GM19240 (cell line): Measurements from ENCODE around the gene ZNF282.

Experiments used
- DNase-seq: peaks from one replicate; pipeline ENCODE4 v3.0.0; 2011; ENCODE audit warnings: low spot score; ENCODE audit not compliant: insufficient read length

Gene ZNF282

DNA sequence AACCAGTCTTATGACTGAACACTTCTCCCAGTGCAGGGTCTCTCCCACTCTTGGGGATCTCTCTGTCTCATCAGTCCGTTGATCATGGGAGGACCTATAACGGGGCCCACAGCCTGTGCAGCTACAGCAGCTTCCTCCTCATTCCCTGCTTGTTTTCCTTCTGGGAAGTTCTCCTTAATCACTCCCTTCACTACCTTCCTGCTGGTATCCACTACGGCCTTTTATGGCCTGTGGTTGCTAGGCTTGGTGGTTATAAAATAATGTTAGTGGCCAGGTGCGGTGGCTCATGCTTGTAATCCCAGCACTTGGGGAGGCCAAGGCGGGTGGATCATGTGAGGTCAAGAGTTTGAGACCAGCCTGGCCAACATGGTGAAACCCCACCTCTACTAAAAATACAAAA lies 3.5 kb upstream of the ZNF282 start:
- no peak for DNase-seq

DNA sequence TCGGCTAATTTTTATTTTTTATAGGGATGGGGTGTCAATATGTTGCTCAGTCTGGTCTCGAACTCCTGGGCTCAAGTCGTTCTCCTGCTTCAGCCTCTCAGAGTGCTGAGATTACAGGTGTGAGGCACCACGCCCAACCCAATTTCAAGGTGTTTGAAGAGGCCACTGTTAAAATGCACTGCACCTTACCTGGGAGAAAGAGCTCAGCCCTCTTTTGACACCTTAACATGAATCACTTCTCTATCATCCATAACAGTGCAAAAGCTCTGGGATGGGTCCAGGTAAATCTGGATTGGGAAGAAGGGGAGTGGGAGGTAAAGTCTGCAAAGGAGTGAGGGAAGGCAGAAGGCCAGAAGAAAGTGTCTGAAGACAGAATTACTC lies 557 bp upstream of the ZNF282 start:
- no peak for DNase-seq

DNA sequence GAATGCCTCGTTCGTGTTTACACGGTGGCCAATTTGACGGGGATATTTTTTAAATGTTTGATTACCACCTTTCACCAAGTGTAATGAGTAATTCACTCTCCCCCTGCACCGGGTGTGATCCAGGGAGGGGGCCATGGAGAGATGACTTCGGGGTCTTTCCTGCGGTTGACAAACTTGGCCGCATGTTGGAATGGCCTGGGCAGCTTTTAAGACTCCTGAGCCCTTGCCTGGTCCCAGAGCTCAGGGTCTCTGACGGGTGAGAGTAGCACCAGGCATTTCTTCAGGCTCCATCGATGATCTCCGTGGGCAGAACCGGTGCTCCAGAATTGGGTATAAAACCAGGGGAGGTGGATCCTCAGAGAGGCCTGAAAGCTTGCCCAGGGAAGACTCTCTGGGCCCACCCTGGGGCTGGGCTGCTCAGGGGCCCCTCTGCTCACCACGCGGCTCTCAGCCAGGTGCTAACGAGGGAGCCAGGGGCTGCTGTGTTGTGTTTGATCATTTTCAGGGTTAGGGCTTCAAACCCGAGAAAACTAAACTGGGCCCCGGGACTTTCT lies 882 bp downstream of the ZNF282 start:
- DNase-seq = no peak

DNA sequence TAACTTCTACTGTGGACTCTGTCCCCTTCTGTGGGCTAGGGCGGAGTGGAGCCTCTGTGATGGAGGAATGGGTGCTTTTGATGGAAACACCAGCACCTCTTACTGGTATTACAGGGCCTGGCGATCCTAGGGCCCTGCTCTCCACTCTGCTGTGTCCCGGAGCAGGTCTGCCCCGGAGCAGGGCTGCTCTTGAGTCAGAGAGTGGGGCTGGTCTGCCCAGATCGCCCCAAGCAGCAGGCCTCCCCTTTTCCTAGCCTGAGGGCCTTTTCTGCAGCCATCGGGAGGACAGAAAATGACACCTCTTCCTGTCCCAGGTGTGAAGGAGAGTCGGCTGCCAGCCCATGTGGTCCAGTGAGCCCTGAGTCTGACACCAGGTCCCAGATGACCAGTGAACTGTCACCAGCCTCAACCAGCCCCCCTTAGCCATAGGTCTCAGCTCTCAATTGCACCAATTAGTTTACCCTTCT lies 1.4 kb downstream of the ZNF282 start:
- no peak for DNase-seq

DNA sequence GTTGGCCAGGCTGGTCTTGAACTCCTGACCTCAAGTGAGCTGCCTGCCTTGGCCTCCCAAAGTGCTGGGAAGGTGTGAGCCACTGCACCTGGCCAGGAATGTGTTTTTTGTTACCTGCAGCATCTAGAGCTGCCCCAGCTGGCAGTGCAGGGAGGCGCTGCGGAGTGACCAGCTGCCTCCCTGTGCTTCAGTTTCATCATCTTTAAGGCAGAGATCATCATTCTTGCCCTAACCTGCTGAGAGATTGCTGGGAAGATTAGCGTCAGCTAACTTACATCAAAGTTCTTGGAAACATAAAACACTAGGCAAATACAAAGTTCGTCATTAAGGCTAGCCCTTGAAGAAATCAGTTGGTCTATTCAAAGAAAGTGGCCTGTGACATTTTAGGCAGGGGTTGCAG lies 2.3 kb downstream of the ZNF282 start:
- DNase-seq = no peak

DNA sequence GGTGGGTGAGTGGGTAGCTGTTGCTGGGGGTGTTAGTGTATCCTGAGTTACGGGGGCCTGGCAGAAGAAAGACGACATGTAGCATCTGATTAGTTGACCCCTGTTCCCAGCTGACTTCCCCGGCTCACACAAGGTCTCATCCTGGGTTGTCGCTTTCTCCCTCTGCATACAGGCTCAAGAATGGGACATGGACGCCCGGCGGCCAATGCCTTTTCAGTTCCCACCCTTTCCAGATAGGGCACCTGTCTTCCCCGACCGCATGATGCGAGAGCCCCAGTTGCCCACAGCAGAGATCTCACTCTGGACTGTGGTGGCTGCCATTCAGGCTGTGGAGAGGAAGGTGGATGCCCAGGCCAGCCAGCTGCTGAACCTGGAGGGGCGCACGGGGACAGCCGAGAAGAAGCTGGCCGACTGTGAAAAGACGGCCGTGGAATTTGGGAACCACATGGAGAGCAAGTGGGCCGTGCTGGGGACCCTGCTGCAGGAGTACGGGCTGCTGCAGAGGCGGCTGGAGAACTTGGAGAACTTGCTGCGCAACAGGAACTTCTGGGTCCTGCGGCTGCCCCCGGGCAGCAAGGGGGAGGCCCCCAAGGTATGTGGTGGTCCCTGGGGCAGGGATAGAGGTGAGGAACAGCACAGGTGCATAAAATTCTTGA lies 2.9 kb downstream of the ZNF282 start:
- DNase-seq = no peak

DNA sequence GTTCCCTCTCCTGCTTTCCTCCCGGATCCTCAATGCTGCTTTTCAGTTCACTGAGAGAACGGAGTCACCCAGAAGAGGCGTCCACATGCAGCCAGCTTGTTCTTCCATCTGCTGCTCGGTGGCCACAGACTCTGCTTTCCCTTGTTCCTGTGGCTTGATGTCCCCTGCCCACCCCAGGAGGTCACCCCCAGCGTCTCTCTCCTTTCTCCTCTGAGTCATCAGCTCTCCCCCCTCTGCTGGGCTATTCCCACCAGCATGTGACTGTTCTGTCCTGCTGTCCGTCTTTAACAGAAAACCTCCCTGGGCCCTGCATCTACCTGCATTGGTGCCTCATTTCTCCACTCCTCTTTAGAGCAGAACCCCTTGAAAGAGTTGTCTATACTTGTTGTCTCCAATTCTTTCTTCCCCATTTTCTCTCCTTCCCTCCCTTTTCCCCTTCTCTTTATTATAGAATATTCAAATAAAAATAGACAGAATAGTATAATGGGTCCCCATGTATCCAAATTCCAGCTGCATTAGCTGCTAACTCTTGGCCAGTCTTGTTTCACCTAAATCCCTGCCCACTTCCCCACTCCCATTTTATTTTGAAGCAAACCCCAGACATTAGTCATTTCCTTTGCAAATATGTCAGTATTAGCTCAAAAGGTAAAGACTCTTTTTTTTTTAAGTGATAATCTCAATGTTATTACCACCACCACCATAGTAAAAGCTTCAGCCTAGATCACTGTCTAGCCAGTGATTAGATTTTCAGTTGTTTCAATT lies 4.1 kb downstream of the ZNF282 start:
- DNase-seq = no peak

DNA sequence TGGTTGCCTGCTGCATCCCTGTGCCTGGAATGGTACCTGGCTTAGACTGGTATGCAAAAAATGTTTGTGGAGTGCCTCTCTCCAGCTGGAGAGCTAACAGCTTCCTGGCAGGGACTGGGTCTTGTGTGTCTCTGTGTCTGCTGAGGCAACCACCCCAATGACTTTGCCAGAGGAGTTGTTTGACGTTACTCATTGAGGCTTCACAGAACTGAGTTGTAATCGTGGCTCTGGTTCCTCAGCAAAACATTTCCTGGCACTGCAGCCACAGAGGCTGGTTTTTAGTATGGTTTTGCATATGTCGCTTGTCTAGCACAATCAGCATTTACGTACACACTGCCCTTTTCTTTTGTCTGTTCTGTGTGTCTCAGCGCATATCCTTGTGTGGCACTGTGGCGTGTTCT lies 7.5 kb downstream of the ZNF282 start:
- no peak for DNase-seq

DNA sequence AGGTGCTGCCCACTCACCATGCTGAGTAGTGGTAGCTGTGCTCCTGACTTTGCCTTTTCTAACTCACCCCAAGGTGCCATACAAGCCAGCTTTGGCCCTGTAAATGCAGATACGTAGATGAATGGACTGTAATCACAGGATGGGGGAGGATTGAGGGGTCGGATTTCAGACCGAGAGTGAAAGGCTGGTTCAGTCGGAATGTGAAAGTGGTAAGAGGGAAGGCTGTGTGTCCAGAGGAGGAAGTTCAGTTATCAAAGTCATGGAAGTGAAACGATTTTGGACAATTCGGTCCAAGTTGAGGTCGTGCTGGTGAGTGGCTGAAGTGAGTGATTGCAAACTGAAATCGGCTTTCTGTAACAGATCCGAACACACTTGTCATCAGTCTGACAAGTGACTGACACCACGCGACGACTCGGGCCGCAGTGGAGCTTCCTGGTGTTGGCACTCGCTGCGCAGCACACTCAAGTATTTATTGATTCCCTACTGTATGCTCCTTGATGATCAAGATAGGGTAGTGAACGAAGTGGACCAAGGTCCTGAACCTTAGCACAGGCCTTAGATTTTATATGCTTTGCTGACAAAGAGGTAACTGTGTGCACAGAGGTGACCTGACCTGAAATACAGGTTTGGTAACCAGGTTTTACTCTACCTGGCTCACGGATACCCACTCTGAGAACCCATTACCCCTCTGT lies 10.5 kb downstream of the ZNF282 start:
- DNase-seq = no peak

DNA sequence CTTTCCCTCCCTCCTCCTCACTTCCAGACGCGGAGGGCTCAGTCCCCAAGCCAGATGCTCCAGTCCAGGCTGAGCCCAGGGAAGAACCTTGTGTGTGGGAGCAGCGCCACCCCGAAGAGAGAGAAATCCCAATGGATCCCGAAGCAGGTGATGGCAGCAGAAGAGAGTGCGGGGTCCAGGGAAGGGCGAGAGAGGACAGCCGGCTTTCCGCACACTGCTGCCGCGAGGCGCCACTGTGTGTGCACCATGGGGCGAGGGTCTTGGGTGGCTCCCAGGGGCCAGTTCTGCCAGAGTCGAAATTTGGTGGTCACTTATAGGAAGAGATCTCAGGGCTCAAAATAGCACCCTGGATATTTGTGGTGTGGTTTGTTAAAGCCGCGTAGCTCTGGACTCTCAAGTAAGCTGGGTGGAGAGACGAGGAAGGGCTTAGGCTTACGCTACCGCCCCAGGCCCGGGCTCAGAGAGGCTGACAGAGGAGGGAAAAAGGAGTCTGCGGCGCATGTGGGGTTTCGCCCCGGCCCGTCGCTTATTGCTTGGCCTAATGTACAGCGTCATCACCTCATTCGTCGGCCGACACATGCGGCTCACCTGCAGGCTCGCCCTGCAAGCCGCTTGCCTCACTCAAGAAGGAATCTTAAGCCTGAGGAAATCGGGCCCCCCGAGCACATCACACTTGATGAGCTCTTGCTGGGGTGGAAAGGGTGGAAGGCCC lies 12.1 kb downstream of the ZNF282 start:
- DNase-seq = no peak

DNA sequence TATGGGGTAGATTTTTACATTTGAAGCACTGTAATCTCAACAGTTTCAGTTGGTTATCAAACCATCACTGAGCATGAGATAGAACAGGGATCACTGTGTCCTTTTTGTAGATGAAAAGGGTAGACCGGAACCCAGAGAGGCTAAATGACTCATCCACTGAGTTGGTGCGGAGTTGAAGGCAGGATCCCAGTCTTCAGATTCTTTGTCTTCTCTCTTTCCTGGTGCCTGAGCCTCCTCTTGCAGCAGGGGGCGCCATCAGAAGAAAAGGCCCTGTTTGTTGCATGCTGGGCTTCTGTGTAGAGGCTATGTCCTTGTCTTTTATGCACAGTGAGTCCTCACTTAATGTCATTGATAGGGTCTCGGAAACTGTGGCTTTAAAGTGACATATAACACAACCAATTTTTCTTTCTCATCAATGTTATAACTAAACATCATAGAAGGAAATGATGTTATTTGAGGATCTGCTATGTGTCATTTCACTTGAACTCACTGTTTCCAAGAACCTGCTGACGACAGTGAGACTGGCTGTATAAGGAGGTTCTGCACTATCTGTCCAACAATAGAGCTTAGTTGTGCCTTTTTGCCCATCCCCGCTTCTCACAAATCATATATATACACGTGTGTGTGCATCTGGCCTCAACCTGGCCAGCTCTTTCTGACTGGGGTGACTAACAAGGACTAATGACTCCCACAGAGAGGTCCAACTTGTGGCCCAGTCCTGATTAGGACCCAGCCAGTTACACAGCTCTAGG lies 14.3 kb downstream of the ZNF282 start:
- DNase-seq = peak; percentile 47

DNA sequence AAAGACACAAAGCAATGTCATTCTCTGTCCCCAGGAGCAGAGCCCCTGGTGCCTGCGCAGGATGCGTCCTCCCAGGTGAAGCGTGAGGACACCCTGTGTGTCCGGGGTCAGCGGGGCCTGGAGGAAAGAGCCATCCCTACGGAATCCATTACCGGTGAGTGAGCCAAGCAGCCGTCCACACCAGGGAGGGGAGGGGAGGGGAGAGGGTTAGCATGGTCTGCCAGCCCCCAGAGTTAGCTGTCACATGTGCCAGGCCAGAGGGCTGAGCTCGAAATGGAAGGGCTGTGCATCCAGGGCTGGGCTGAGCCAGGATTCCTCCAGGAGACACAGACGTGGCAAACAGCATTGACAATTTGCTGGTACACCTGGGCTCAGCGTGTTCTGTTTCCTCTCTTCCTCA lies 15.2 kb downstream of the ZNF282 start:
- no peak for DNase-seq

DNA sequence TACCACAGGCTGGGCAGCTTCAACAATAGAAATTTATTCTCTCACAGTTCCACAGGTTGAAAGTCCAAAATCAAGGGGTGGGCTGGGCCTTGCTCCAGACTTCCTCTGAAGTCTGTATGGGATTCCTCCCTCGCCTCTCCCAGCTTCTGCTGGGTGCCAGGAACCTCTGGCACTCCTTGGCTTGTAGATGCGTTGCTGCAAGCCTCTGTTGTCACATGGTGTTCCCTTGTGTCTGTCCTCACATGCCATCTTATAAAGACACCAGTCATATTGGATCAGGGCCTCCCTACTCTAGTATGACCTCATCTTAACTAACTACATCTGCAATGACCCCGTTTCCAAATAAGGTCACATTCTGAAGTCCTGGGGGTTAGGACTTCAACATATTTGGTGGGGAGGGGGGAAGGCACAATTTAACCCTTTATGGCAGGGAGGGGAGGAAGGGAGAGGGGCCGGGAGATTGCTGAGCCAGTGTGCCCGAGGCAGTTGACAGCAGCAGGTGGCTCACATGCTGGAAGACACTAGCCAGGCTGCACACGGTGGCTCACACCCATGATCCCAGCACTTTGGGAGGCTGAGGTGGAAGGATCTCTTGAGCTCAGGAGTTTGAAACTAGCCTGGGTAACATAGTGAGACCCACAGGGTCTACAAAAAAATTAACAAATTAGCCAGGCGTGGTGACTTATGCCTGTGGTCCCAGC lies 18.8 kb downstream of the ZNF282 start:
- DNase-seq = no peak

DNA sequence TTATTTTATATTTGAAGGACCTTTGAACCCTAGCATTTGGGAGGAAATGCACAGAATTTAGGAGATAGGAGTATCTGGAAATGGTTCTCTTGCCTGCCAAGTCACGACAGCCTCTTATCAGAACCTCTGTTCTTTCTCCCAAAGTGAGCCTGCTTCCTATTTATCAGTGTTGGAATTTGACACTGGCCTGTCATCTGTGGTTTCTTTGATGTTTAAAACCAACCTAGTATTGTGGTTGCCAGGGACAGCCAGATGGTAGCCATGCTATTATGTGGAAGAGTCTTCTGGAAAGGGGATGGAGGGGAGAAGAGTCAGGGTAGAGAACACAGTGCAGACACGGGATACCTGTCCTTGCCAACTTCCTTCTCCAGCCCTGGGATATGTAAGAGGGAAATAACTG lies 21.1 kb downstream of the ZNF282 start:
- no peak for DNase-seq

DNA sequence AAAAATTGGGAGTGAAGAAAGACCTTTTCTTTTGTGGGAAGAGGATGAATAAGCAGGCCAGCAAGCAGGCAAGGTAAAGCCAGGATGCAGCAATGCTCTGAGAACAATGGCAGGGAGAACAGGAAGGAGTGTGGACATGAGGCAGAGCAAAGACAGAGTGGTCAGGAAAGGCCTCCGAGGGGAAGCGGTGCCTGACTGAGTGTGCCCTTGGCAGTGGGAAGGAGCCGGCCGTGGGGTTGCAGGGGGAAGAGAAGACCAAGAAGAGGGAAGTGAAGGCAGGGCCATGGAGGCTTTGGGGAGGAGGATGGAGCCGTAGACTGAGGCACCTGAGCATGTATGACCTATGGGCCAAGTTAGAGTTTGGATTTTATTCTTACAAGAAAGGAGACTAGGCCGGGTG lies 22.2 kb downstream of the ZNF282 start:
- DNase-seq = no peak

DNA sequence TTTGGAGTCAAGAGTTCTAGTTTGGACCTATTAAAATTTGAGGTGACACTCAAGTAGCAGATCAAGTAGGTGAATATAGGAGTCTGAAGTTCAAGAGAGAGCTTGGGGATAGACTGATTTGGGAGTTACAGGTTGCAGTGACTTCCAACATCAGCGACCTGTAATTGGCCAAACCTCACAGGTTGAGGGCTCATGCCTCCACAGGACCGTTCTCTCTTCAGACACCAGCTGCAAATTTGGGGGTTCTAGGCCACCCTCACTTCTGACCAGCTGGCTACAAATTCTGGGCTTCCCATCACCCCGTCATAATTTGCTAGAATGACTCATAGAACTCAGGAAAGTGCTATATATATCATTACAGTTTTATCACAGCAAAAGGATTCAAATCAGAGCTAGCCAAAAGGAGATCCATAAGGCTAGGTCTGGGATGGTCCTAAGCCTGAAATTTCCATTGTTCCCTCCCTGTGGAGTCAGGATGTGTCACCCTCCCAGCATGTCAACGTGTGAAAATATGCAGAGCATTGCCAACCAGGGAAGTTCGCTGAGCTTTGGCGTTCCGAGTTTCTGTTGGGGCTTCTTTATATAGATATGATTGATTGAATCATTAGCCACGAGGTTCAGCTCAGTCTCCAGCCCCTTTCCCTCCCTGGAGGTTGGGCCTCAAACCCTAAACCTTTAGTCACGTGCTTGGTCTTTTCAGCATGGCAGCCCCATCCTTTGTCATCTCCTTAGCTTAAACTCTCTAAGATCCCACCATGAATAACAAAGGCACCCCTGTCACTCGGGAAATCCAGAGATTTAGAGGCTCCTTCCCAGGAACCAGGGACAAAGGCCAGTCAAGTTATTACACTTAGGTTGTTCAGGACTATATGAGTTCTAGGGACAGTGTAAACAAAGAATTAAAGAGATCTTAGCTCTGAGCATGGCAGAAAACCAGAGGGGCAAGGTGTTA lies 23.4 kb downstream of the ZNF282 start:
- no peak for DNase-seq

DNA sequence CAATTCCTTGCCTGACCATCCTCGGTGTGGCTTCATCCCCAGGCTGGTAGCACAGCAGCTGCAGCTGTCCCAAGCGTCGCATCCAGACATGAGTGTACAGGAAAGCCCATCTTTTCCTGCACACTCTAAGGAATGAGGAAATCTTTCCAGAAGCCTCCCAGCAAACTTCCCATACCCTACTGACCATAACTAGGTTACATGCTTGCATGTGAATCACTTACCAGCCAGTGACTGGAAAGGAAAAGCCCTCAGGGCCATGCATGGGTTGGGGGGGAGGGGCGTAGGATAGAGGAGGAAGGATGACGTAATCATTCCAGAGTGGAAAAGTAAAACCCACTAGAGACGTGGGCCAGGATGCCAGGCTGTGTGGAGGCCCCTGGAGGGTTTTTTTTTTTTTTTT lies 25.2 kb downstream of the ZNF282 start:
- DNase-seq = no peak

DNA sequence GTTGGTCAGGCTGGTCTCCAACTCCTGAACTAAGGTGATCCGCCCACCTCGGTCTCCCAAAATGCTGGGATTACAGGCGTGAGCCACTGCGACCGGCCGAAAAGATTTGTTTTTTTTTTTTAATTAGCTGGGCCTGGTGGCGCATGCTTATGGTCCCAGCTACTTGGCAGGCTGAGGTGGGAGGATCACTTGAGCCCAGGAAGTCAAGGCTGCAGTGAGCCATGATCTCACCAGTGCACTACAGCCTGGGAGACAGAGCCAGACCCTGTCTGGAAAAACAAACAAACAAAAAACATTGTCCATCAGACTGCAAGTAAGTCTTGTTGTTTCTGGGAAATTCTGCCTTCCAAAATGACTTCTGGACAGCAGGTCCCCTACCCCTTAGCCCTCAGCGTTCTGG lies 27.8 kb downstream of the ZNF282 start:
- no peak for DNase-seq

DNA sequence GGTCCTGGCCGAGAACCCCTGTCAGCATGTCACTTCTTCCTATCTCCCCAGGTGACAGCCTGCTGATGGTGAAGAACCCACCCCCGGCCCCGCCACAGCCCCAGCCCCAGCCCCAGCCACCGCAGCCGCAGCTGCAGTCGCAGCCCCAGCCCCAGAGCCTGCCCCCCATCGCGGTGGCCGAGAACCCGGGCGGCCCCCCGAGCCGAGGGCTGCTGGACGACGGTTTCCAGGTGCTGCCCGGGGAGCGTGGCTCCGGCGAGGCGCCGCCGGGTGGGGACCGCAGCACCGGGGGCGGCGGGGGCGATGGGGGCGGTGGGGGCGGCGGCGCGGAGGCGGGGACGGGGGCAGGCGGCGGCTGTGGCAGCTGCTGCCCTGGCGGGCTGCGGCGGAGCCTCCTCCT lies 28.4 kb downstream of the ZNF282 start:
- DNase-seq = no peak
